ENCODE data around the gene PTPN14.

The PTPN14 gene

DNA sequence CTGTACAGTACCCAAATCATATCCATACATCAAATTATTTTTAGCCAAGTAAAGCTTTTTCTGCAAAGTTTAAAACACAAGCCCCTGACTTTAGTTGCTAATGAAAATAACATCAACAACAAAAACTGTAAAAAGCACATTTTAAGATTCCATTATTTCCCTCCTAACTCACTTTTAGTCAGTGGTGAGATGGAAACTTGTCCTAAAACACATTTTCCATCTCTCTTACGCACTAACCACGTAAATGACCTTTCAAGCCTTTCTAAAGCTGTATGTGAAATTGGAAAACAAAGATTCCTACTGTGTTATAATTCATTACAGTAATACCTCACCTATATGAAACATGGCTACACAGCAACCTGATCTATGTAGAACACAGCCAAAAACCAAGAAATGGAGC lies 77.5 kb downstream of the PTPN14 start:
- no peak for DNase-seq

DNA sequence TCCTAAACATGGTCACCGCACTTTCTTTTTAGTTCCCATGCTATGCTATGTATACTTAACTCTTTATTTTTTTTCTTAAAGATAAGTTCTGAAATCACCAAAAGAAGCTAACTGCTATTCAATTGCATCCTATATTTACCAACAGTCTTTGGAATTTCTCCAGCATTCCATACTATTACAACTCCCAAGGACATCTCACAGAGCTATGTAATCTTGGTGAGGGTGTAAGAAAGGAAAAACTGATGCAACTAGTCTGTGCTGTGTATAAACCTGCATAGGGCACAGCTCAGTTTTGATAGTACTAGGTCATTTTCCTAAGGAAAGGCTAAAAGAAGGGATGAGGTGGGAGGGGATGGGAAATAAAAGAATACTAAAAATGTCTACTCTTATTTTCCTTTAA lies 78.0 kb downstream of the PTPN14 start:
- no peak for DNase-seq

DNA sequence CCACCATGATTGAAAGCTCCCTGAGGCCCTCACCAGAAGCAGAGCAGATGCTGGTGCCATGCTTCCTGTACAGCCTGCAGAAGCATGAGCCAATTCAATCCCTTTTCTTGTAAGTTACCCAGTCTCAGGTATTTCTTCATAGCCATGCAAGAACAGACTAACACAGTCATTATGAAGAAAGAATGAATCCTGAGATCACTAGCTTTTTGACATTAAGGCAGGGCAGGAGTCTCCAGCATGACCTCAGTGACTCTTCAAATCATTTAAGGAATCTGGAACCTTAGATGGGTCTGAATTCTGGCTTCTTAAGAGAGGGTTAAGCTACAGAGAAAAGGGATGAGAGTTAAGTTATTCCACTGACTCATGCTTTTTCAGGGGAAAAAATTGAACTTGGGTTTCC lies 79.0 kb downstream of the PTPN14 start:
- no peak for DNase-seq

DNA sequence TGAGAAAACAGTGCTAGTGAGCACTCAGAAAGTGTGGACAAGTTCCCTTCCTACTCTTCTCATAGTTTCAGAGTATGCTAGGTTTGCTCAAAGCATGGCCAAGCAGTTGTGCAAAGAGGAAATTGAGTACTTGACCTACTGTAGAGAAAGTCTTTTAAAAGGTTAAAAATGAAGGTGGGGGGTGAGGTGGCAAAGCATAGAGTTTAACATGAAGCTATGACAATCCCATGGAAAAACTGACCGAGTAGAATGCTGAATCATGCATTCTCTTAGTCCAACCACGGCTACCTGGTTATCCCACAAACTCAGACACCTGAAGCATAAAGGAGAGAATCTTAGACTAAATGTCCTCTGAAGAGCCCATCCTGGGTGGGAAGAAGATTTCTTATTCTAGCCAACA lies 79.9 kb downstream of the PTPN14 start:
- DNase-seq: no peak

DNA sequence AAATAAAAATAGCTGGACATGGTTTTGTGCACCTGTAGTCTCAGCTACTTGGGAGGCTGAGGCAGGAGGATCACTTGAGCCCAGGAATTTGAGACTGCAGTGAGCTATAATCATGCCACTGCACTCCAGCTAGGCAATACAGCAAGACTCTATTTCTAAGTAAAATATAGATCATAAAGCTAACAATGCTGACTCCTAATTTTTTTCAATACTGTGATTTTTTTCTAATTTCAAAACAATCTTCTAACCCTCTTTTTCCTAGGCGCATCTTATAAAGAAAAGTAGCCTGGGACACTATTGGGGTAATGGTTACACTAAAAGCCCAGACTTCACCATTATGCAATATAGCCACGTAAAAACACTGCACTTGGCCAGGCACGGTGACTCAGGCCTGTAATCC lies 81.3 kb downstream of the PTPN14 start:
- no peak for DNase-seq

DNA sequence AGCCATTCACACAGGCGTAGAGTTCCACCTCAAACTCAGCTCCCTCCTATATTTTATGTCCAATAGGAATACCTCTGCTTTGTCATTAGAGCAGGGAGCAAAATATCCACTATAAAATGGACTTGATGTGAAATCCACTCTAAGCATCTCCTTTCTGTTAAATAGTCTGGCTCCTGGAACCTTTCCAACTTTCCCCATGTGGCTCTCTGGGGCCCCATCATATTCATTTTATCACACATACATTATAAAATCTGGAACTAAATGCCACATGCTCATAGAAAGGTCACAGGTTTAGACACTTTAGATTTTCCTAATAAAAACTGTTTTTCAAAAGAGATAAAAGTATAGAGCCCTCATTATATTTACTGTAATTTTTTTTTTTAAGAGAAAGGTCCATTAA lies 82.1 kb downstream of the PTPN14 start:
- DNase-seq: no peak

DNA sequence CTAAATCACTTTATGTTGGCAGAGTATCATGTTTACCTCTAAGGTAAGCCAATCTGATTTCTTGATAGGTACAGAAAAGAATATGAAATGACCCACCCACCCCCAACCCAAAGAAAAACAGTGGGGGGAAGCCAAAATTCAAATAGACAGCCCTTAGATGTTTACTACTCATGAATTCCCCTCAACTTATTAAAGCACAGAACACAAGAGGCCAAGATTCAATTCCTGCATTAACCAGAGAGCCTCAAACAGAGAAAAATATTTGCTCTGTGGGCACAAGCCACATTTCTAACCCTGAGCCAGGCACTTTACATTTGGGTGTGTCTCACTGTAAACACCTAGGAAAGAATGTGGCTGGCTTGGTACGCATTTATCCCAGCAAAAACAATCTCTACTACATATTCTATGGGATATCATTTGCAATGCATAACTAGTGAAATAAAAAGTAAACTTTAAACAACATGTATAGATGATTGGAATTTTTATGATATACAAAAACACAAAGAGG lies 84.3 kb downstream of the PTPN14 start:
- no peak for DNase-seq

DNA sequence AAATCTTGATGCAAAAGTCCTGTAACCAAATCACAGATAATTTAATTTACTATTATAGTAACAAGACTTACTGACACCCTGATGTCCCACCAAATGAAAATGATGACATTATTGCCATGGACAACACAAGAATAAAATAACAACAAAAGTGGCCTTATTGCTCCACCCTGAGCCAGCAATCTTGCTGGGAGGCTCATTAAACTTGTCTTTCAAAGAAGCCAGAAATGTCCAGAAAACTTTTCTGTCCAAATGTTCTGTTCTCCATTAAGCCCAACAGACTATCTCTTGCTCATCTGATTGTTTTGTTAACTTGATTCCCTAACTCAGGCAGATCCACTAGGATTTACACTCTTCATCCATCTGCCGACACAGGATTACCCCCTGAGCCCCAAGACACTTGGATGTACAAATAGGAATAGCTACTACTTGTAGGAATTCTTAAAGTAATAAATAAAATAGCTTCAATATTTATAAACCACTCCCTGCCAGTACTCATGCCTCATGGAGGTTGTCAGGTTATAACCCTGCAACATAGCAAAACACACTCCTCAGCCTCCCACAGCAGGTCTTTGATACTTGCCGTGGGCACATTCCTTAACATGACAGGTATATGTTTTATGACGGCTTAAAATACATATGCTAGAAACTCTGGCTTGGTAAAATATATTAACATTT lies 84.9 kb downstream of the PTPN14 start:
- no peak for DNase-seq

DNA sequence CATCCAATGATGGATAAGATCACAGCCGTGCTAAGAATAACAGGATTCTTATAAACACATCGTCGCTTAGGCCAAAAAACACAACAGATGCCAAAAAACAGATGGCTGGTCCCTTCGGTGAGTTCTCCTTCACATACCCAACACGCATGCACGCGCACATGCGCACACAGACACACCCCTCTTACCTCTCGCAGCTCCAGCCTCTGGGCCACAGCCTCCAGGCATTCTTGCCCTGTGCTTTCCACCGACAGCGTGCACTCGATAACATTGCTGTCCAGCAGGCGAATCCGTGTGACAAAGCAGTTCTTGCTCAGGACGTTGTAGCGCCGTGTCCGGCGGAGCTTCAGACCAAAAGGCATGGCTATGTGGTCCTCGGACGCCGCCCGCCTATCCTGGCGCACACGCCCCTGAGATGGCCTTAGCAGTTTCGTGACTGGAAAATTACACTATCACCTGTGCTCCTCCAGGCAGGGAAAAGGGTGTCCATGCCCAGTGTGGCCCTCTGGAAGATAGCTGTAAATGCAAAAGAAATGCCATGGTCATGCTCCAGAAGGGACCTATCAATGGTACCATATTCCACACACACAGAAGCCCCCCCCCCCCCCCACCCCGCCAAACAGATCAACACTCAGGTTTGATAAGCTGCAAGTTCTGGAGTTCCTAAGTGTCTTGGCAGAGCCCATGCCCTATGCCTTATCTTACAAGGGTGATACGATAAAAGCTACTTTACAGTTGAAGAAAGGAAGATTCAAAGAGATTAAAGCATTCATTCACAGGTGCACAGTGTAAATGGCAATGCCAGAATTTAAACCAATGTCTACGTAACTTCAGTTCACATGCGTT lies 86.7 kb downstream of the PTPN14 start:
- DNase-seq: no peak

DNA sequence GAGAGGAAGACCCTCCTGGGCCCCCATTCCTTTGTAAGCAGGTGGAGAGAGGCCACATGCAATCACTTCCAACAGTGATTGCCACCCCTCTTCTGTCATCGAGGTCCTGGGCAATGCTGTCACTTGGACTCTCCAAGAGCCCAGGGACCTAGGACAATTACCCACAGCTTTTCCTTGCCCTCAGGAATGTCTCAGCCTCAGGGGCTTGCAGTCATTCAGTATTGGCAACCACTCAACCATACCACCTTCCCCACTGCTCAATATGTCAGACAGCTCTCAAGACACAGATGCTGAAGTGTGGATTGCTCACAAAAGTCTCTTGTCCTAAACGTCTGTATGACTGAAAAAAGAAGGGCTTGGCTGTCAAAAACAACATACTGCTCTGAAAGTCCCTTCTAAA lies 87.8 kb downstream of the PTPN14 start:
- DNase-seq: no peak

DNA sequence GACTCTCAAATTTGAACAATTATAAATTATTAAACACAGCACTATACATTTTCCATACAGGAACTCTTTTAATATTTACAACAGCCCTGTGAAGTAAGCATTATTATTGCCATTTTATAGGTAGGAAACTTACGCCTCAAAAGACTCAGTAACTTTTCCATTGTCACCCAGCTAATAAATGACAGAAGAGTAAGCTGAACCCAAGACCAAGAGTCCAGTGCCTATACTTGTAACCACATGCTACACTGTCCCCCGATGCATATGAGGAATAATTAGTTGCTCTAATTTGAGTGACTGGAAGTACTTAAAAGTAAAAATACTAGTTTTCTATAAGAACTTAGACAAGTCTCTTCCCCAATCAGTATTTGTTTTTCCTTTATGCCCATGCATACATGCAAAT lies 88.5 kb downstream of the PTPN14 start:
- no peak for DNase-seq

DNA sequence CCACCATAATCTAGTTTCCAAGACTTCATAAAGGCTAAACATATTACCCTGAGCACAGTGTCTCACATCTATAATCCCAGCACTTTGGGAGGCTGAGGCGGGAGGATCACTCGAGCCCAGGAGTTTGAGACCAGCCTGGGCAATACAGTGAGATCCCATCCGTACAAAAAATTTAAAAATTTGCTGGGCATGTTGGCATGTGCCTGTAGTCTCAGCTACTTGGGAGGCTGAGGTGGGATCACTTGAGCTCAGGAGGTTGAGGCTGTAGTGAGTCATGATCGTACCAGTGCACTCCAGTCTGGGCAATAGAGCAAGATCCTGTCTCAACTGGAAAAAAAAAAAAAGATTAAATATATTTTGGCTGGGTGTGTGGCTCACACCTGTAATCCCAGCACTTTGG lies 90.1 kb downstream of the PTPN14 start:
- no peak for DNase-seq

DNA sequence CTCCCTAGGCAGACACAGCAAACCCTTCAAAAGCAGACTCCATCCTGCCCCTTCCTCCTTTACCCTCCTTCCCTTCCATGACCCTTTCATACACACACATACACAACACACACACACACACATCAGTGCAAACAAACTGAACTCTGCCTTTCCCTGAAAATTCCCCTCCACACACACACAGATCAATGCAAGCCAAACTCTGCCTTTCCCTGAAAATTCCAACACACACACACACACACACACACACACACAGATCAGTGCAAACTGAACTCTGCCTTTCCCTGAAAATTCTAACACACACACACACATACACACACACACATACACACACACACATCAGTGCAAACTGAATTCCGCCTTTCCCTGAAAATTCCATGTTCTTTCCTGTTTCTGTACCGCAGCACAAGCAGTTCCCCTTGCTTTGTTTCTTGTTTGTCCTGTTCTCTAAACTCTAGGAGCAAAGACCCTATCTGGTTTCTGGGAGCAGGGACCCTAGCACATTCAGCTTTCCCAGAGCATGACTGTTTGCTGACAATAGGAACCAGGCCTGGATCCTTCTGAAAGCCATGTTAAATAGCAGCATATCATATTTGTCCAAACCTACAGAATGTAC lies 91.0 kb downstream of the PTPN14 start:
- DNase-seq: no peak

DNA sequence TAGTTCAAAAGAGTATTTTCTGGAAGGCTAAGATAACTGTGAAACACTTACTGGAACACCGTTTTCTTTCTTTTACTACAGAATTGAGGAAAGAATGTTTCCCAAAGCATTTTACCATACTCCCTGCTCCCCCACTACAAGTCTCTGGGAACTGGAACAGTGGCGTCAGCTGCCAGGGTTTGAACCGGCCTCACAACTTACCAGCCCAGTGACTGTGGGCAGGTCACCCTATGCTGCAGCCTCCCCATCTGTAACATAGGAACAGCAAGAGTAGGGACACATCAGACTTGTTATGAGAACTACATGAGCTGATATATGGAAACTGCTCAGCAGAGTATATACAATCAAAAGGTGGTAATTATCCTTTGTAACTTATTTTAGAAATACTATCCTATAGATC lies 91.5 kb downstream of the PTPN14 start:
- no peak for DNase-seq

DNA sequence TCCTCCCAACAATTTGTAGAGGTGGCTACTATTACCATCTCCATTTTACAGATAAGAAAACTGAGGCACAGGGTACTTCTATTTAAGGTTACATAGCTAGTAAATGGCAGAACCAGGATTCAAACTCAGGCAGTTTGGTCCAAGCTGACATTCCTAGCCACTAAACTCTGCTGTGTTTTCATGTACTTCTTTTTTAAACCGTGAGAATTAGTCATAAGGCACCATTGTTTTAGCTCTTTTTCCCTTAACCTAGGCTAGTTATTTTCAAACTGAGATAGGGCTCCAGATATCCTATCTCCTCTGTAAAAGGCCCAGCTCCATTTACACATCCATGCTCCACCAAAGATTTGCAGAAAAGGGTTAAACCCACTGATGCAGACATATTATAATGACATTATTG lies 92.9 kb downstream of the PTPN14 start:
- no peak for DNase-seq

DNA sequence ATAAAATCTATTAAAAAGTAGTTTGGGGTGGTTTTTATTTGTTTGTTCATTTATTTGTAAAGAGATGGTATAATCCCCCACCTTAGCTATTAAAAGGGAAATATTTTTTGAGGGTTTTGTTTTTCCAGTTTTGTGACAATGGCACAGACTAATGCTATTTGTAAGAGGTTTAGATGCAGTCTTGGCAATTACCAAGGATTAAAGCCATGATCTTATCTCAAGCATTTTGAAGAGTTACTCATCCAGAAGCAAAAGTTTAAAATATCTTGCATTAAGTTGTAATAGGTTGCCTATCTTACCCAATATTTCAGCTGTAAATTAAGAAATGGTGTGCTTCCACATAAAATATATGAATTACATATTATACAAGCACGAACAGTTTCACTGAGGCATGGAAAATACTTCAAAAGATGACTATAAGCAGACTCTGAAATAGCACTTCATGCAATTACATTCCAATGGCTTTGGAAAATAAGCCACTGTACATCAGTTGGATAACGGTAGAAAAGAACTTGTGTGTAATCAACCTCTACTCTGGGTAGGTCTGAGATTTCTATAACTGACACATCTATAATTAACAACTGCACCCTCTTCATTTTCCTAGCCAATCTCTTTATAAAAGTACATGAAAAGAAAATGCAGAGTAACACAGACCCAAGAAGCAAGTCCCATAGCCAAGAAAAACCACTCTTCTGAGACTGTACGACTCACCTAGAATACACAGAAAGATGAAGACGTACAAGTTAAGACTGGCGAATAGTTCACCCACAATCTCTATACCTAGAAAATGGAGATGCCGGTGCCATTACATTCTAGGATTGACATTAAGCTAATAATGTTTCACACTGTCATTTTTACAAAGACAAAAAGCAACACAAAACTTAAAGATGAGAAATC lies 95.2 kb downstream of the PTPN14 start:
- DNase-seq: no peak

DNA sequence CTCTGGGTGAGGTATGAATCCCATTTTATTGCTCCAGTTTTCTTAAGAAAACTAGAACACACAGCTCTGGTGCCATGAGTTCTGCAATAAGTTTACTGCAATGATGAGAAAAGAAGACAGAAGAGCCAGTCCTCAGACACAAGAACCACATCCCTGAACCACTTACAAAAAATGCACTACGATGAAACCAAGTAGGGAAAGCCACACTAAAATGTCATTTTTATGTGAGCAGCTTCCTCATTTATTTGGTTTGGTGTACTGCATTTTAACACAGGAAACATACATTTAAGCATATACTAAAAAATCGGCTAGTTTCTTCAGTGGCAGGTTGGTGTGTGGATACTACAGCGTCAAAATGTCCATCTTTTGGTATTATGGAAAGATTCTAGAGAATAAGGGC lies 95.9 kb downstream of the PTPN14 start:
- DNase-seq: no peak

DNA sequence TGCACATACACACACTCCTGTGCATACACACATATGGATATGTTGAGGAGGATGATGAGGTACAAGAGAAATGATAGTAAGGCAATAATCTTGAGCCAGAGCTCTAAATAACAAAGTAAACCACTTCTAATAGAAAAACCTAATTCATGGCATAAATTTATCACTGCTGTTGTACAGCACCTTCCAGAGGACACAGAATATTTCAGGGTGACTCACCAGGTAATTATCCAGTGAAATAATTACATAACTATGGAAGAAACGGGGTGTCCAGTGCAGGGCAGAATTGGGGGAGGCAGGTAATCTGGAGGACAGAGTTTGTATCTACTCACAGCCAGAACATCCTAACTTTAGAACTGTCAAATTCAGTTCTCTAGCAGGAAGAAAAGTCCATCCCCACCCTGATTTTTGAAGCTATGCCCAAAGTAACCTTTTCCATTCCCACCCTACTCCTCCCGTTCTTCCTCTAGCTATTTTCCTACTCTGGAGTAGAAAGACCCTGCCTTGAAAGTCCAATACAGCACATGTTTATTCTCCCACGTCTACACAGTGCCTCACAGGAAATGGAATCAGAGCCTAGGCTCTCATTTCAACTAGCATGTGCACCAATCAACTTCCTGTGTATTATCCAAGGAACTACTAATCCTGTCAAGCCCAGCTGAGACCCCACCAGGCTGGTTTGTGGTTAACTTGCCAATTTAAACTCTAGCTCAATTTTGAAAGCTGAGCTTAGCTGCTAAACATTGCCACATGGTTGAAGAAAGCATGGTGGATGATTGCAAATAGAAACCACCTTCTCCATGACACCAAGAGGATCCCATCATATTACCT lies 96.6 kb downstream of the PTPN14 start:
- DNase-seq: no peak

DNA sequence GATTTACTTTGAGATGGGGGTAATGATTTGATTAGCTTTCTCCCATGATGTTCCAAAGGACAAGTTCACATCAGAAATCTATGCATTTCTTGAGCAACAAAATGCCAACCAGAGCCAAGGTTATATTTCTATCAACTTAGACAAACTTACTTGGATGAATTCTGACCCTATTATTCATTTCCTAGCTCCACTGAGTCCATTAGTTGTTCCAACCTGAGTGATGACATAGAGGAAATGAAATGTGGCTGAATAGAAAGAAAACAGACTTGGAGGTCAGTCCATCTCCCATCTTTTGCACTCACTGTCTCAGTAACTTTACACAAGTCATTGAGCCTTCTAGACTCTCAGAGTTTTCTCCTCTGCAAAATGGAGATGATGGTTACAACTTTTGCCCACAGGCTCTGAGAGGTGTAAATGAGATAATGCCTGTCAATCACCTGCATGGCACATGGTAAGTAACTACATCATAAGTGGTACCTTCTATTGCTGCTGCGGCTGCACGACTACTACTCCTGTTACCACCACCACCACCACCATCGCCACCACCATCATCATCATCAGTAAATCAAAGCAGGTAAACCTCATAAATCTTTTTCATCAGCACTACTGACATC lies 98.2 kb downstream of the PTPN14 start:
- DNase-seq: no peak

DNA sequence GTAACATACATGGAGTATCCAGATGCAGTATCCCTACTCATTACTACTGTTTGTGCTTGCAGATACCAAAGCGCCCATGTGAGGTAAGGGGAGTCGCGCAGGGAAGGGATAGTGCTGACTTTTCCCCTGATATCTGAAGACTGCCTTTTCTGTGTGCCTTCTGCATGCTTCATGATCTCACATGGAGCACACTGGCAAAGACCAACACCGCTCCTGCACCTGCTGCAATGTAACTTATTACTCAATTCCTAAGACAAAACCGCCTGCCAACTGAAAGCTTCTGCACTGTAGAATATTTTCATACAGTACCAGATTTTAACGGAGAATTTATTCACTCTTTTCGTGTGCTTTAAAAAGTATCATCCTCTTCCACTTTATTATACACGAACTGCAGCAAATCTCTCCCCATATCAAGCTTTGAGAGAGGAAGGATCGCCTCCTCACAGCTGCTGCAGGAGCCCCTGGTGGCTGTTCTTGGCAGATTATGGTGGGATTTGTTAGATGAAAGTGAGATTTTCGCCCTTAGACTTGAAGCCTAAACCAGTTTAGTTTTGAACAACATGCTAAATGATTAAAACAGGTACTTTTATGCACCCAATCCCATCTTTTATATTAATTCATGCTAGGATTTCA lies 99.1 kb downstream of the PTPN14 start:
- DNase-seq: no peak

DNA sequence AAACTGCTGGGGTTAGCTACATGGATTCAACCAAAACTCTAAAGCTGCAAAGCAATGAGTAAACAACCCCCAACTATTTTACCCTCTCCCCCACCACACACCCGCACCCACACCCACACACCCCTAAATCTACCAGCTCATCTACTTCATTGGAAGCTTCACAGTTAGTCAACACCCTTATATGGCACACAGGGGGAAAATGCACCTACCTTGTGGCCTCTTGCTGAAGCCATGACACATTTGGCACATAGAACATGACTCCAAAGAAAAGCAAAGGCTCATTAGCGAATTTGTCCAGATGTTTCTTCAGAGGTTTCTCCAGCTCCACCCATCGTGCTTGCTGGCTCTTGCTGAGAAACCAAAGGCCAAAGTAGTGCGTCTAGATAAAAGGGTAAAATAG lies 99.8 kb downstream of the PTPN14 start:
- no peak for DNase-seq
